GM12801 (cell line): ENCODE data around the gene CATSPER1.

Source experiments
- CTCF ChIP-seq: IDR thresholded peaks from one replicate; pipeline ENCODE4 v1.5.1; 2011; ENCODE audit warnings: control low read depth; ENCODE audit not compliant: insufficient read length; ENCODE audit errors: extremely low read depth

The CATSPER1 gene

GRCh38 chr11:66015936-66016792 is 10.1 kb downstream of the CATSPER1 start:
- TF ChIP-seq CTCF = no peak

DNA sequence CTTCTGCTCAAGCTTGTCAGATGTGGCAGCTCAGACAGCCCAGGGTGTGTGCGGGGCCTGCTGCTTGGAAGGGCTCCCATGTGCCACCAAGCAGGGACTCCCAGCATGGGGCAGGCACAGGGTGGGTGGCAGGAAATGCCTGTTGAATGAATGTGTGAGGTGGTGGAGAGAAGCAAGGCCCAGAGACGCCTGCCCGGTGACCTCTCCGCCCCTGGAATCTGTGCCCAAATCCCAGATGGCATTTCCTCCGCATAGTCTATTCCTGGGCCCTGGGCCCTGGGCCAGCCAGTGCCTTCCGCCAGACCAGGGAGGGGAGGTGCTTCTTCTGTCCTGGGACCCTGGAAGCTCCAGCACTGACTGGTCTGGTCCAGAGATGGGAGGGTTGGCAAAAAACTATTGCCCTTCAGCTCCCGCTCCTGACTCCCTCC is 10.8 kb downstream of the CATSPER1 start:
- TF ChIP-seq CTCF = no peak

DNA sequence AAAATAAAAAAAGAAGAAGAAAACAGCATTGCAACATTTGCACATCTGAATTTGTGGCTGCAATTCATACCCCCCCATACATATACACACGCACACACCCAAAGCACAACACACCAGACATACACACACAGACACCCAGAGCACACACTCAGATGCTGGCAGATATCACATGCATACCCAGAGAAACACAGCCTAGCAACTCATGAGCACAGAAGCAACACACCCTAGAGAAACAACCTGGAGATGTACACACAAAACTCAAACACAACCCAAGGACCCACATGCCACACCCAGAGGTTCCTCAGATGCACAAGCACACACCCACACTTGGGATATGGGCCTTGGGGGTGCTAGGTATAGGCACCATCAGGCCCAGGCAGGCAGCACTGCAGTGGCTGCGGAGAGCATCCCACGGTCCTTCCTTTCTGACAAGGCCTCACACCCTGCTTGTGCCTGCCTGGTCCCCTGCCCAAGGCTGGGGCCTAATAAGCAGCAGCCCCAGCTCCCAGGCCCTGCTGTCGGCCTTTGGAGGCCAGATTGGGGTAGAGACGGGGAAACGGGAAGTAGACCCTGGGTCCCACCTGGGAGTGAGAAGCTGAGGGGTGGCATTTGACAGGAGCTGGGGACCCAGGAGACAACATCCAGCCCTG is 11.3 kb downstream of the CATSPER1 start:
- no peak for TF ChIP-seq CTCF

- no peak for TF ChIP-seq CTCF
These were observed 12.5 kb downstream of the CATSPER1 start for GRCh38 chr11:66013762-66014100.

- no peak for TF ChIP-seq CTCF
These were observed 13.1 kb downstream of the CATSPER1 start for GRCh38 chr11:66012946-66013761.

DNA sequence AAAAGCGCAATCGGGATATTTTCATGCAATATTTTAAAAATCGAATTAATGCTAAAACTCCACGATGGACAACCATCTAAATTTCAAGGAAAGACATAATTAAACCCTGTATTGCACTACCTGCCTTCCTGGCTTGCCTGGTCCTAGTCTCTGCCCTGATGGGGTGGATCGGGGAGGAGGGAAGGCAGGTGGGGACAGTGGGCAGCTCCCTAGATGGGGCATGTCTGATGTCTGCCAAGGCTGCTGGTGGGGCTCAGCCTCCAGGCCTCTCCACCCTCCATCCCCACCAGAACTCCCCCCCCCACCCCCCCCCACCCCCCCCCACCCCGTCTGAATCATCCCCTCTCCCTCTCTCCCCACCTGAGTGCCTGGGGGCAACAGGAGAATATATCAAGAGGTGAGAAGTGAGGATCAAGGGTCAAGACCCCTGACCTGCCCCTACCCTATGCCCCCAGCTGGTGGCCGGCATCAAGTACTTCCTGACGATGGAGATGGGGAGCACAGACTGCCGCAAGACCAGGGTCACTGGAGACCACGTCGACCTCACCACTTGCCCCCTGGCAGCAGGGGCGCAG is 13.8 kb downstream of the CATSPER1 start:
- TF ChIP-seq CTCF = no peak
